PC-9 (cell line): ENCODE measurements around the gene TGM2.

Source experiments
- CTCF ChIP-seq: fragments of 200-600 bp; sonication (generic); conservative IDR thresholded peaks from 2 replicates; pipeline ENCODE4 v1.6.1; 2017; ENCODE audit warnings: mixed run types, antibody characterized with exemption, mild to moderate bottlenecking, moderate library complexity
- EZH2 ChIP-seq: fragments of 200-600 bp; sonication (generic); IDR thresholded peaks from 2 replicates; pipeline ENCODE4 v1.8.0; 2017; ENCODE audit warnings: antibody characterized with exemption, low read depth

DNA sequence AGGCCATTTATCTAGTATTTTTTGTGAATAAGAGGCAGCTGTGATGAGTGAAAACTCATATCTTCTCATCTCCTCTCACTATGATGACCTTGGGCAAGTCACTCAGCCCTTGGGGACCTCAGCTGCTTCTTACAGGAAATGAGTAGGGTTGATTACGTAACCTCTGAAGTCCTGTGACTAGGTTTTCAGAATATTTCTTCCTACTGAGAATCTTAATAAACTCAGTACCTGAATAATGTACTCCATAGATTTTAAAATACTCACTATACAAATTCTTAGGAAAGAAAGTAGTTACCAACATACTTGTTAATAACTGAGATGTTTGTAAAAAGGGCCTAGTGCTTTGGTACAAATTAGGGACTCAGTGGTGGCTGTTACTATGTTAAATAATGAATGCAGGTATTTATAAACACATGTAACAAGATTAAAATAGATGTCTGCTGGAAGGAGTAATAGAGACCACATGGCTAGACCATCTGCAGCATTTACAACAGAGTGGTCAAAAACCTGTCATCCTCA lies 70.6 kb downstream of the TGM2 start:
- TF ChIP-seq CTCF (no peak), EZH2 (no peak)
